Fibroblast of peridontal ligament (primary cell): ENCODE measurements around the gene MROH8.
"Not testable (repeated sequence)": the region's sequence is repeated elsewhere in the genome, so short reads cannot be mapped to it uniquely, and the experiment has no call there.

Source experiments
- DNase-seq: peaks from one replicate; pipeline ENCODE4 v3.0.0-alpha.2; 2010; ENCODE audit errors: extremely low read depth

MROH8 gene

GRCh38 chr20:37154684-37155298, 24.6 kb downstream of the MROH8 start:
- no peak for DNase-seq

DNA sequence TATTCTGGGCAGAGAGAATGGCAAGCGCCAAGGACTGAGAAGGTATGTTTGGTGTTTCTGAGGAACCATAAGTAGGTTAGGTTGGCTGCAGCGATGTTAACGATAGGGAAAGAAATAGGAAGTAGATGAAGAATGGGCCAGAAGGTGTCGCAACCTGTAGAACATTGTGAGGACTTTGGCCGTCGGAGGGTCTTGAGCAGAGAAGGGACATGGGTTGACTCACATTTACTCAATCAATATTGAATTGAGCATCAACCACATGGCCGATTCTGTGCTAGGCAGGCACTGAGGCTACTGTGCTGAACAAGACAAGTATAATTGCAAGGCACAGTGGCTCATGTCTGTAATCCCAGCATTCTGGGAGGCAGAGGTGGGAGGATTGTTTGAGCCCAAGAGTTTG, 27.1 kb downstream of the MROH8 start:
- DNase-seq: no peak

DNA sequence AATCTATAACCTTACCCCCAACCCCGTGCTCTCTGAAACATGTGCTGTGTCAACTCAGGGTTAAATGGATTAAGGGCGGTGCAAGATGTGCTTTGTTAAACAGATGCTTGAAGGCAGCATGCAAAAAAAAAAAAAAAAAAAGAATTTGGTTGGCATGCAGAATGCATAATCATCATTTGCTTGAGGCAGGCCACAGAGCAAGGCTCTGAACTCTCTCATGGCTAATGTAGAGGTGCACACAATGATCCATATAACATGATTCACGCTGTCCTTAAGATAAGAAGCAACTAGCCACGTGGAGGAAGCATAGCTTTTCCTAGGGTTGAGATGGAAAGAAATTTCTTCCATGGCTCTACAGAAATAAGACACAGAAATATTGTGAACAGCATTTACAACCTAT, 27.8 kb downstream of the MROH8 start:
- DNase-seq: no peak

- DNase-seq: not testable (repeated sequence)
These were observed 28.5 kb downstream of the MROH8 start for GRCh38 chr20:37150864-37151263.

- DNase-seq: no peak
These were observed 32.1 kb downstream of the MROH8 start for GRCh38 chr20:37147250-37147649.

GRCh38 chr20:37144856-37145404, 34.4 kb downstream of the MROH8 start:
- no peak for DNase-seq

DNA sequence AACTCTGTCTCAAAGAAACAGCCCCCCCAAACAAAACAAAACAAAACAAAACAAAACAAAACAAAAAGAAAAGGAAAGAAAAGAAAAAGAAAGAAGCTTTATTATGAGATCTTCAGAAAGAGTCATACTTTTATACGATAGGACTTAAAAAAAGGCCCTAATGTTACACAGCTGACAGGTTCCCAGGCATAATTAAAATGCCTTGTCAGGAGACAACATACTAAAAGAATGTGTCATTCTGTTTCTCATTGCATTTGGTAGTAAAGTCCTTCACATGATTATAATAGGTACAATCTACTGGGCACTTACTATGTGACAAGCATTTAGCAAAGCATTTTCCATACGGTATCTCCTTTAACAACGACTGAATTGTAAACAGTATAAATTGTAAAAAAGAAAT, 36.6 kb downstream of the MROH8 start:
- no peak for DNase-seq

GRCh38 chr20:37137547-37137946, 41.8 kb downstream of the MROH8 start:
- DNase-seq: no peak

- DNase-seq: no peak
These were observed 45.4 kb downstream of the MROH8 start for GRCh38 chr20:37133952-37134351.

DNA sequence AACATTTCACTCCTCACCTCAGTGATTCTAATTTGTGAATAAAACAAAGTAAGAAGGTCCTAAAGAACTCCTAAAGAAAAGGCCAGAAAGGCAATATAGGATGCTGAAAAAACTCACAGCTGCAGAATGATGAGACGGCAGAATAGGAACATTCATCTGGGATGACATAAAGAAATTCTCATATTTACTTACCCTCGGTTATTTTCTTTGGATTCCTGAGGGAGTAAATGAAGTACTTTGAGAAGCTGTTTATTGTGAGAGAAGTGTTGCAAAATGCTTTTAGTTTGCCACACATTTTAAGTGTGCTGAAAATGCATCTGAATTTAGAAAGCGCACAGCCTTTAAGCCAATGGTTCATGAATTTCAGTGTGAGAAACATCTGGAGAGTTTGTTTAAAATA, 47.9 kb downstream of the MROH8 start:
- peak; percentile 39 for DNase-seq

- DNase-seq: no peak
These were observed 50.5 kb downstream of the MROH8 start for GRCh38 chr20:37128803-37129202.

DNA sequence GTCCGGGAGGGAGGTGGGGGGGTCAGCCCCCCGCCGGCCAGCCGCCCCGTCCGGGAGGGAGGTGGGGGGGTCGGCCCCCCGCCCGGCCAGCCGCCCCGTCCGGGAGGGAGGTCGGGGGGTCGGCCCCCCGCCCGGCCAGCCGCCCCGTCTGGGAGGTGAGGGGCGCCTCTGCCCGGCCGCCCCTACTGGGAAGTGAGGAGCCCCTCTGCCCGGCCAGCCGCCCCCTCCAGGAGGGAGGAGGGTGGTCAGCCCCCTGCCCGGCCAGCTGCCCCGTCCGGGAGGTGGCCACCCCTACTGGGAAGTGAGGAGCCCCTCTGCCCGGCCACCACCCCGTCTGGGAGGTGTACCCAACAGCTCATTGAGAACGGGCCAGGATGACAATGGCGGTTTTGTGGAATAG, 53.1 kb downstream of the MROH8 start:
- DNase-seq: not testable (repeated sequence)

DNA sequence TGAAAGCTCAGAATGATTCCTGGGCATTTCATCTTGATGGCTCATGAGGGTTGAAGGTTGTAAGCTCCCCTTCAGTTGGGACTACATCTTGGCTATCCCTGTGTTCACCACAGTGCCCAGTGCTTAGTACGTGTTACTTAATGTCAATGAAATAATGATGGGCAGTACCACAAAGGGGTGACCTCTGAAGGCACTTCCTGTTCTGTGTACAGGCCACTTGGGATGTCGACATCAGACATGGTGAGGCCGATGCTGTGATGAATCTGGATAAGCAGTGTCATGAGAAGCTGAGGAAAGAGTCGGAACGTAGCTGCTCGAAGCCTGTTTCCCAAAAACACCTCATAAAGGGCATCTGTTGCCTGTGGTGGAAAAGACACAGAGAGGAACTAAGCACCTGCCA, 55.9 kb downstream of the MROH8 start:
- no peak for DNase-seq

- DNase-seq: no peak
These were observed 58.9 kb downstream of the MROH8 start for GRCh38 chr20:37120497-37120896.

DNA sequence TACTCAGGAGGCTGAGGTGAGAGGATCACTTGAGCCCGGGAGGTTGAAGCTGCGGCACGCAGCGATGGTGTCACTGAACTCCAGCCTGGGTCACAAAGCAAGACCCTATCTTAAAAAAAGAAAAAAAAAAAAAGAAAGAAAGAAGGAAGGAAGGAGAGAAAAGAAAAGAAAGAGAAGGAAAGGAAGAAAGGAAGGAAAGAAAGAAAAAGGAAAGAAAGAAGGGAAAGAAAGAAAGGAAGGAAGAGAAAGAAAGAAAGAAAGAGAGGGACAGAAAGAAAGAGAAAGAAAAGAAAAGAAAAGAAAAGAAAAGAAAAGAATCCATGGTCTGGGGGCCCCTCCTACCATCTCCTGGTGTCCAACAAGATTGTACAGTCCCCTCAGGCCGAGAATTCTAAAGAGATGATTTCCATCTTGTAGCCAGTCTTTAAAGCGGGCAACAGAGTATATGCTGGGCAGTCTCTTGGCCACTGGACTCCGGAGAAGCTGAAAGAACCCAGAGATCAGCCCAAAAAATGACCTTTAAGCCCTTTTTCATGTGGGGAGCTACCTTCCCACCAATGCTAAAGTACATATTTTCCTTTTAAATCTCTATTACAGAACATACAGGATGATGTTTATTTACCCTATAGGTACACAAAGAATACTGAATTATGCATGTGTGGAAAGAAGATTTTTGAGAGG, 59.9 kb downstream of the MROH8 start:
- no peak for DNase-seq

DNA sequence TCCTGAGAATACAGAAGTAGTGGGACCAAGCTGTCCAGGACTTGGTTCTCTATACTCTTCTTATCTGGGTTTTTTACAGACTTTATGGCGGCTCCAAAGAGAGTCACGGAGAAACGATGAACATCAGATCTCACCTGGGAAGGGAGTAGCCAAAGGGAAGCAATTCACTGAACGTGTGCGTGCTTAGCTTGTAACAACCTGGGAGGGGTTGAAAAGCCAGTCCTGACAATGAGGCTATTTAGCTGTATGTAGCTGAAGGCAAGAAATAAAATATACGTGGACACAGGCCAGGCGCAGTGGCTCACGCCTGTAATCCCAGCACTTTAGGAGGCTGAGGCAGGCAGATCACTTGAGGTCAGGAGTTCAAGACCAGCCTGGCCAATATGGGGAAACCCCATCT, 65.3 kb downstream of the MROH8 start:
- DNase-seq: no peak

DNA sequence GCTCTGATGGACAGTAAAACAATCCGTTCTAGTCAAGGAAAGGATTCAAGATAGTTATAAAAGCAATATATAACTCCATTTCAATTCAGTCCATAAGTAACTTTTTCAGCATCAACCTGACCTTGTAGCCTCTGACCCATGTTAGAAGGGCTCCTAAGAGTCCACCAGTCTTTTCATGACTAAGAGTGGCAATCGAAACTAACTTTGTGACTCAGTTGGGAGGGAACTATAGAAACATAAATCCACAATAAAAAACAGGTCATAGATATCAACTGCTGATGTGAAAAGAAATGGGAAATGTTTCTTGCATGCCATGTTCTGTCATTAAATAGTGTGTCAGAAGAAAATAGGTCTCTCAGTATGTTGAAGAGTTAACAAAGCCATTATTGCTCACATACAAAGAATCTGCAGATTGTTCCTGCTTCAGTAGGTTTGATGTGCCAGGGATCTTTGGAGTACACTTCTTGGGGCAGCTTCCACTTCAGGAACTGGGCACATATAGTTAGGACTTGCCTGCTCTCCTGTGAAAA, 67.4 kb downstream of the MROH8 start:
- DNase-seq: no peak

- DNase-seq: no peak
These were observed 70.7 kb downstream of the MROH8 start for GRCh38 chr20:37108676-37109075.

- DNase-seq: no peak
These were observed 76.8 kb downstream of the MROH8 start for GRCh38 chr20:37102571-37102970.

DNA sequence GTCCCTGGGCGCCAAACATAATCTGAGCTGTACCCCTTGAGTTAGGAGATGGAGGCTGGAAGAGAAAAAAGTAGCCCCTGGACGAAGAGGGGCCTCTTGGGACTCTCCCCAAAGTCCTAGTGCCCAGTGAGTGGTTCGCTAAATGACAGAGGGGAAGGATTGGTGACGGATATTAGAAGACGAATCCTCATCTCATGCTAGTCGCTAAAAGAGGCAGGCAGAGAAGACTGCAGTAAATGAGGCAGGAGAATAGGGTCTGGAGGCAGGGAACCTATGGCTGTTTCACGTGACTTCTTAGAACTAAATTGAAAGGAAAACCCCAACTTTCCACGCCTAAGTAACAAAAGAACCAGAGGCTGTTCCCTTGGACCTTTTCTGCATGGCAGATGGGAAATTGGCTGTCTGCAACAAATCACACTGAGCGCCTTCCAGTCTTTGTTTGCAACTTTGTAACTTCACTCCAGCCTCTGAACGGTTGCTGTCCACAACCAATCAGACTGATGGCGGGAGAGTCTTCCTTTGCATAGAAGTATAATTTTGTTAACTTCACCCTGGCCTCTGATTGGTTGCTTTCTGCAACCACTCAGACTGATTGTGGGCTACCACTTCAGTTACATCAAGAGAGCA, 82.8 kb downstream of the MROH8 start:
- DNase-seq: no peak

- peak; percentile 82 for DNase-seq
These were observed 83.5 kb downstream of the MROH8 start, which contains the start of gene RBL1 for GRCh38 chr20:37095599-37096414. RBL1 (minus strand) TSS chr20:37095997; CDS start chr20:37095928, 69 bp downstream.

DNA sequence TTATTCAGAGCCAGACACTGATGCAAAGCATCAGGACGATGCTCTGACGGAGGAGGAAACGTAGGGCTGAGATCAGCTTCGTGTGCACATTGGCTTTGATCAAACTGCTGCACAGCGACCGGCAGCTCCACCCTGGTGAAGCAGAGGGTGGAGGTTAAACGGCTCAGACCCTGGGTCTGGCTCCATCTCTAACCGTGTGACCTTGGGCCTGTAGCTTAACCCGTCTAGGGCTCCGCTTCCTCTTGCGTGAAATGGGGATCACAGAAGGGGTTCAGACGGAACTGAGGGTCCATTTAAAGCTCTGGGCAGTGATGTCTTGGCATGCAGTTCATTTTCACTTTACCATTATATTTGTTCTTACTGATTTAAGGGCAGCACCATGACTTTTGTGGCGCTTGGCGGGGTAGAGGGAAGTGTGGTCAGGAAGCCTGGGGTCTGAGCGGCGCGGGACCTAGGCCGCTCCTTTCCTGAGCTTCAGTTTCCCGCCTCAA, 84.2 kb downstream of the MROH8 start:
- no peak for DNase-seq
